ENCODE results near the gene NUP62.
A peak's percentile ranks its signal among the peaks of the same experiment; 100 is the strongest.

The NUP62 gene

GRCh38 chr19:49863935-49864320 lies 65.4 kb downstream of the NUP62 start:
- DNase-seq: no peak

- no peak for DNase-seq
These were observed 65.9 kb downstream of the NUP62 start for GRCh38 chr19:49863254-49863934.

GRCh38 chr19:49862391-49863253 lies 66.7 kb downstream of the NUP62 start:
- peak in 1 of 3 experiments; percentile 23 for DNase-seq

DNA sequence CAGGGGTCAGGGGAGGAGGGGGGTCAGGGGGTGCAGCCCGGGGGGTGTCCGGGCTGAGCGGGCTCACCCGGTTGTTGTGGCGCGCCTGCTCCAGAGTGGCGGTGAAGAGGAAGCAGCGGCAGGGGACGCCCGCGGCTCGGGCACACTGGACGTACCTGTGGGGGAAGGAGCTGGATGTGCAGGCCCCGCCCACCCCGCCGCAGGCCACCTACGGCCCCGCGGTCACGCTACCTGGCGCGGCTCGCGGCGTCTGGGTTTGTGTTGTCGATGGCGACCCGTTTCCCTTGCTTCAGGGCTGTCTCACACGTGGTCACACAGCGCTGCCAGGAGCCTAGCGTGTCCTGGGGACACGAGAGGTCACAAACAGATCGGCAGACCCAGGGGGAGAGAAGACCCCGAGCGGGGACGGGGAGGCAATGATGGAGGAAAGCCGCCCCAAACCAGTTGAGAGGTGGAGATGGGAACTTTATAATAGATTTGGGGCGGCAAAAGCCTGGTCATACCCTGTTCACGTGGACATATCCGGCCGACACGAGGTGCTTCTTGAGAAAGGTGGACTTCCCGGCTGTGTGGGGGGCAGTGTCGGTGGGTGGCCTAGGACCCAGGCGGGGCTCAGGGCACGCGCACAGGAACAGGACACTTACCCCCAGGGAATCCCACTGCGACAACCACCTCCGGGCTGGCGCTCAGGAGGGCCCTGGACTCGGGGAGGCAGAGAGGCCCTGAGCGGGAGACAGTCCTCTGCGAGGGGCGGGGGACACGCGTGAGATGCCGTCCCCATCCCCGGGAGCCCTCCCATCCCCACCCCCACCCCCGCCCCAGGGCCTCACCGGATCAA lies 67.5 kb downstream of the NUP62 start:
- DNase-seq: peak; percentile 34 to 75 (median 40)

- peak in 2 of 3 experiments; percentile 31 to 49 for DNase-seq
These were observed 68.2 kb downstream of the NUP62 start for GRCh38 chr19:49861107-49861506.

- DNase-seq: no peak
These were observed 68.8 kb downstream of the NUP62 start for GRCh38 chr19:49860336-49861102.

- no peak for DNase-seq
These were observed 69.5 kb downstream of the NUP62 start for GRCh38 chr19:49859682-49860335.

DNA sequence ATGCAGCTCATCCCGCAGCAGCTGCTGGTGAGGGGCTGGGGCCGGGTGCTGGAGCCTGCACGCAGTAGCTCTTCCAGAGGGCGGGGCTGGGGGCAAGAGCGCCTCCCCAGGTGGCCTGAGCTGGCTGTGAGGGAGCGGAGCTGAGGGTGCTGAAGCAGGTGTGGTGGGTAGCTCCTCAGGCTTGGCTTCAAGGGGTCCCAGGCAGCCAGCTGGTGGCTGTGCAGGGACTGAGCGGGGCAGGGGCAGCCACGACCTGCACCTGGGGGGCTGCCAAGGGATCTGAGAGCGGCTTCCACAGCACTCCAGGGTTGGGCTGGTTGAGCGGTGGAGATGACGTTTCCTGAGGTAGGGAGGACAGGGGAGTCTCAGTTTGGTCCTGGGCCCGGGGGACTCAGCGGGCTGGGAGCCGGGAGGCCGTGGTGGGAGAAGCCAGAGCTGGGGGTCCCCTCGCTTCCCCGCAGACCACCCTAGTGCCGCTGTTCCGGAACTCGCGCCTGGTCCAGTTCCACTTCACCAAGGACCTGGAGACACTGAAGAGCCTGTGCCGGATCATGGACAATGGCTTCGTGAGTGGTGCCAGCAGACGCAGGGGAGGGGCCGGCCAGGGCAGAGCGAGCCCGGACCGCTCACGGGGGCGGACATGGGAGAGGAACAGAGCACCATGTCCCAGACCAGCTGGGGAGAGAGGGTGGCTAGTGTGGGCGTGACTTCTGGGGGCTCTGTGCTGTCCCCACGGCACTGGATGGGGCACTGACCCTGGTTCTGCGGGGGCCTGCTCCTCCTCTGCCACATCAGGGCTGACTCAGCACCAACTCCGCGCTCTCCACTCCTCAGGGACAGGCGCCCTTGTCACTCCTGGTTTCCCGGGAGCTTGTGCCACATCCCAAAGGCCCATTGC lies 71.0 kb downstream of the NUP62 start:
- no peak for DNase-seq

- DNase-seq: no peak
These were observed 71.5 kb downstream of the NUP62 start for GRCh38 chr19:49857838-49858087.

DNA sequence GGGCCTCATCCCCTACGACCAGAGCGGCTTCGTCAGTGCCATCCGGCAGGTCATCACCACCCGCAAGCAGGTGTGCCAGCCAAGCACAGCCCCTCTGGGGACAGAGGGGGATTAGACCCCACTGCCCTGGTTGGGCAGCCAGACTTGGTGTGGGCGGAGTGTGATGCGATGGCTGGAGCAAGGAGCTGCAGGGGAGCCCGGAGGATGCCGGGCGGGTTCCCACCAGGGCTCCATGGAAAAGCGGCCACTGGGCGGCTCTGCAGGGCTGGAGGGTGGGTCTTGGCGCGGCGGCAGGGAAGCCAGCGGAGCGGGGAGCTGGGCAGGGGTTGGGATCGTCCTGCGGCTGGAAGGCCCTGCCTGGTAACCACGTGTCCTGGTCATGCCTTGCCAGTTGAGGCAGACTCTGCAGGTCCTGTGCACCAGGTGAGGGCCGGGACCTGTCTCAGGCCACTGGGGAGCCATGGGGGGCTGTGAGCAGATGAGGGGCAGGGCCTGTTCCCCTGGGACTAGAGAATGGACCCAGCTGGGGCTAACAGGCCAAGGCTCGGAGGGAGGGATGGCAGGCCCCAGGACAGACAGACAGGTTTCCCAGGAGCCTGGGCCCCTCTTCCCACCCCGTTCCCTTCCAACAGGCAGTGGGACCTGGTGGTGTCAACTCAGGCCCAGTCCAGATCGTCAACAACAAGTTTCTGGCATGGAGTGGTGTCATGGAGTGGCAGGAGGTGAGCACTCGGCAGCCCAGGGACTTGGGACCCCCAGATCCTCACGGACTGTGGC lies 72.1 kb downstream of the NUP62 start:
- no peak for DNase-seq
